ENCODE measurements around the gene AGXT2.
"Not testable (repeated sequence)": the region's sequence is repeated elsewhere in the genome, so short reads cannot be mapped to it uniquely, and the experiment has no call there.

Gene AGXT2

DNA sequence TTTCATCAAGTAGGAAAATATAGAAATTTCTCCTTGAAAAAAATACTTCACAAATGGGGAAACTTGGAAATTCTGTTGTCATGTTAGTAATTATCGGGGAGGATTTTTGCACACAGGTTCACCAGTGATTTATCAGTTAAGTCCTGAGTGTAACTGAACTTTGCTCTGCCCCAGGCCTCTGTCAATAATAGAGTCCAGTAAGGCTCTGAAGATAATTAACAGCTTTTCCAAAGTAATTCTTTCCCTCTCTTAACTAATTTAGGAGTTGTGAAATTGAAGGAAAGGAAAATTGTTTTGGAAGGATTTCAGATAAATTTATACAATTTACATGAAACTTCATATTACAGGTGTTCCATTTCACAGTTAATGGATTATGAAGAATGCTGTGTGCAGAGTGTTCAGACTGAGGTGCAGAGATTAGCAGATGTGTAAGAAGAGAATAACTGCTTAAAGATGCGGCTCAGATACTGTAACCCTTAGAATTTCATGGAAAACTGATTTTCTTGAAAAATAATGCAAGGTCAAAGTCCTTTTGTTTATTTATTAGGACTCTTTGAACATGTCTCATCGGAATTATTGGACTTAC is 2.9 kb upstream of the AGXT2 start:
- DNase-seq = no peak

DNA sequence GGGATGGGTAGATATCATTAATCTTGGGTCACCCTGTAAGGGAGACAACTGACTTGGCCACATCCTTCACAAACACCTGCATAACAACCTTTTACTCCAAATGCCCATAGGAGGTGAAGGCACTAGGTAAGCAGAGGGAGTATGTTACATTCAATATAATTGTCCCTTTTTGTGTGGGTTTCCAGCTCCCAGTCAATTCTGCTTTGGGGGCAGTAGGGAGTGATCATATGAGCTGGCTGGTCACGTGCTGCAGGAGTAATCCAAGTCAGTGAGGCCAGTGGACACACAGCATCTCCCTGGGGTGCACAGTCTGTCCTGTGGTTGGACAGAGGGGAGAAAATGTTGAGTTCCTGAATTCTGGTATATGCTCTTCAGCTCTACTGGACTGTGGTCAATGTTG is 1.2 kb upstream of the AGXT2 start:
- DNase-seq = no peak

DNA sequence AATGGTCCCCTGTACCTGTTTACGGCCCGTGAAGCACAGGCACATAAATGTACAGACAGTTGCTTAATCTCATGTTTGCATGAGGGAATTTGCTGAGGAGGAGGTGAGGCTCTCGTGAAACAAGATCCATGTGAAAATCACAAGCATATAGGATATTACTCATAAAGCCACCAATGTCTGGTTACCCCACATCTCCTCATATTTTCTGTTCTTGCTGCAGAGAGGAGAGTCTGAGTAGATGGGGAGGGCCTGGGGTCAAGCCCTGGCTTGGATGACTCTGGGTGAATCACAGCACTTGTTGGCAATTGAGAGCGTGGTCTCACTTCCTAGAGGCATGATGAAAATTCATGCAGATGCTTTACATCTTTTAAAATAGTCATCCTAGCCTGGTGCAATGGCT is 975 bp downstream of the AGXT2 start:
- DNase-seq = no peak

DNA sequence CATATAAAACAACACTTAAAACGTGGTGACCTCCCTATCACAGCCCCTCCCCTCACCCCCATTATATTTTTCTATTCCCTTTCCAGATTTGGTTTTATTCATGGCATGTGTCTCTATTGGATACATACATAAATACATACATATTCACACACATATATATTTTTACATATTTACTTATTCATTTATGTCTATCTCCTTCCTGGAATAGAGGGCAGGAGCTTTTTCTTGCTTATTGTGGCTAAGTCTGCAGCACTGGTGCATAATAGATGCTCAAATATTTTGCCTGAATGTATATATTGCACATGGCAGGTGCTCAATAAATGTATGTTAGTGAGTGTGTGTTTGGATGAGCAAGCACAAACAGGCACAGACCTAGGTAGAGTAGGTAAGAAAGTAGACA is 2.5 kb downstream of the AGXT2 start:
- DNase-seq = no peak

DNA sequence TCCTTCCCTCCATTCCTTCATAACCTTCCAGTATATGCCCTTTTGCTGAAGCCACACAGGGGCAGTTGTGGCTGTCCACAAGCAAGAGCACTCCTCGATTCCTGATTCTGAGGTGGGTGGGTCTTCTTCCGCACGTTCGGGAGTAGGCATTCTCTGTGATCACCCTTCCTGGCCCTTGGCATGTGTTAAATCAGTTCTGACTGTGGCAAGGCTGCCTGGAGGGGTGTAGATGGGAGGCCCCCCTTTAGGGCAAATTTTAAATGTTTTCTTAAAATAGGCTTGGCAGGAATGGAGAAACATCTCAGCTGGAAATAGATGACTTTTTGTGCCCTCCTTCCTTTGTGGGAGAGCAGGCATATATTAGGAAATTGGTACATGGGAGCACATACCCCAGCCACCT is 3.1 kb downstream of the AGXT2 start:
- DNase-seq = no peak

DNA sequence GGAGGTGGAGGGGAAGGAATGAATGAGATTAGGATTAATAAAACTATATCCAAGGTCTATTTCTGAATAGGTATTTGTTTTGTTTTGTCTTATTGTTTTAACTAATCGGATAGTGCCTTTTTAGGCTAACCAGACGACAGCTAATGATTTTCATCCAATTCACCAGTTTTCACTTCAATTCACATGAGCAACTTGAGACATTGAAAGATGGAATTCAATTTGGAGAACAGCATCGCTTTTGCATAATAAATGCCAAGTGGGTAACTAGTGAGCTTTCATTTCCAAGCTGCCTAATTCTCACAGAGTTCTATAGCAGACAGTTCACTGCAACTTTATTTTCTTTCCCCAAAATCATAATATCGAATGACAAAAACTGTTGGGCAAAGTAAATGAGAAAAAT is 5.0 kb downstream of the AGXT2 start:
- DNase-seq = no peak

DNA sequence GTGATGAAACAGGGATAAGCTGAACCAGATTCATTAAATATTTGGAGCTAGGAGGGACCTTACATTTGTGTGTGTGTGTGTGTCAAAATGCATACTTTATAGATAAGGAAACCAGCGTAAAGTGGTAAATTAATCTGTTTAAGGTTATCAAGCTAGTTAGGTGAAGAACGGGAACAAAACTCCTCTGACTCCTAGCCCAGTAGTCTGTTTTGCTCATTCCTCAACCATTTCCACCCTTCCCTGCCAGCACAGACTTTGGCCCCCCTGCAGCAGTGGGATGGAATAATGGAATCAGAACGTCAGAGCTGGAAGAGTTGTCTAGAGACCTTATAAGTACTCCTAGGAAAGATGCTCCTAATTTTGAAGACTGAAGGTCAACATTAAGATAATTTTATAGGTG is 6.5 kb downstream of the AGXT2 start:
- peak; percentile 42 for DNase-seq

DNA sequence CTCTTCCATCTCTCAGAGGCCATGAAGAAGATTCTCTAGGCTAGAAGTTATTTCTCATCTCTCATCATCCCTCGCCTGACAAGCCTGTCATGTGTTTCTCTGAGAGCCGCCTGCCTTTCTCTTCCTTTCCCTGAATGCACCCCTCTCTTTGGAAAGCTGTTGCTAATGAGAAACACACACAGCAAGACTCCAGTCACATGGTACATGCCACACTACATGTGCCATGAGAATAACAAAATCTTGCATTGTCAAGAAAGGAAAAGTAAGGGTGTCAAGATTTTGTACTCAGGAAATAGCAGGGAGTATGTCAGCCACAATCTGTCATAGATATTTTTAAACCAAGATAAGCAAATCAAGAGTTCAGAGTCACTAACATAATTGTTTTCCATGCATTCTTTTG is 8.9 kb downstream of the AGXT2 start:
- DNase-seq = no peak

DNA sequence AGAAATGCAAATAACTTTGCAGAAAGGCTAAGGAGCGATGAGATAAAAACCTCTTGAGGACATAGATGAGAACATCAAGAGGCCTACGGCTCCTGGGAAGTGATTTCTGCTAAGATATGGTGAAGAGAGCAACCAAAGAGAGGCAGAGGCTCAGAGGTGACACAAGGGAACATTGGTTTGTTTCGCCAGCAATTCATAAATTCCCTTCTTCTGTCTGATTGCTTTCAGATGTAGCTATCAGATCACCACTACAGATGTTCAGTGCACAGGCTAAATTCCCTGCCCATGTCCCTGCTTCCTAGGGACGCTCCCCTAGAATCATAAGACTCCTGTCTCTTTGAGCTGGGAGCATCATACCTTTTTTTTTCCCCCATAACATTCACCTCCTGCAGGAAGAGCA is 11.2 kb downstream of the AGXT2 start:
- DNase-seq = no peak

DNA sequence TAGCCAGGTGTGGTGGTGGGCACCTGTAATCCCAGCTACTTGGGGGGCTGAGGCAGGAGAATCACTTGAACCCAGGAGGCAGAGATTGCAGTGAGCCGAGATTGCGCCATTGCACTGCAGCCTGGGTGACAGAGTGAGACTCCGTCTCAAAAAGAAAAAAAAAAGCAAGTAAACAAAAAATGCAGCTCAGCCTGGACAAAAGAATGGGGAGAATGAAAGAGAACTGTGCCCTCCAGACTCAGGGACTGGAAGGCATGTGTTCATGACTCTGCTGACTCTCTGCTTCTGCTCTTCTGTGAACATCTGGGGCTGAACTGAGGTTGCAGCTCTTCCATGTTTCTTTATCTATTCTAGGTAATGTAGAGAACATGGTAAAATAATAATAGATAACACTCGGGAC is 11.8 kb downstream of the AGXT2 start:
- DNase-seq = not testable (repeated sequence)

DNA sequence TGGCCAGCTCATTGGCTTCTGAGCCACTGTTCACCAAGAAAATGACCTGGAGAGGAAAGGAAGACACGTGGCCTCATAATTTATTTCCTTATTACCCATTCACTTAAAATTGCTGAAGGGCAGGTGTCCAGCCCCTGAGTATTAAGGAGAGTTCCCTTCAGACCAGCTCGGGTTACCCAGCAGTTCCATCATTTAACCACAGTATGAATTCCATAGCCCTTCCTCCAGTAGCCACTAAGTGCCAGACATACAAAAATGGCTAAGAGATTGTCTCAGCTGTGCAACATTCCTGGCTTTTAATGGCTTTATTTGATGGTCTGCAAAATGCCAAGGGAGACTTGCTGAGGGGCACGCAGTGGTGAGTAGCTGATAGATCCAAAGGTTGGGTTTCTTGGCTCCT is 12.5 kb downstream of the AGXT2 start:
- no peak for DNase-seq

DNA sequence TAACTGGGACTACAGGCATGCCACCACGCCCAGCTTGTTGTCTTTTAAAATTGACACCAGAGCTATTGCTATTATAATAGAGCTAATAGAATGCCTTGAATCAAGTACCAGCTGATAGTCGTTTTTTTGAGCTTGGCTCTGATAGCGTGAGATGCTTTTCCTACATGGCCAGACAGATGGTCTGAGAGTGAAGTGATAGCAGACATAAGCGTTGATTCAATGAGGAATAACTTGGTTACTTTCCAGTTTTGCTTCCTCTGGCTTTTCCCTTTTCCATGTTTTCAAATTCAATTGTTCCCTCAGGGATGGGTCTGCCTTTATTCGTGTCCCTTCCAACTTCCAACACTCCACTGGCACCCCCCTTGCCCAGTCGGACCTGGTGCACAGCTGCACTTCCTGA is 15.4 kb downstream of the AGXT2 start:
- DNase-seq = no peak

DNA sequence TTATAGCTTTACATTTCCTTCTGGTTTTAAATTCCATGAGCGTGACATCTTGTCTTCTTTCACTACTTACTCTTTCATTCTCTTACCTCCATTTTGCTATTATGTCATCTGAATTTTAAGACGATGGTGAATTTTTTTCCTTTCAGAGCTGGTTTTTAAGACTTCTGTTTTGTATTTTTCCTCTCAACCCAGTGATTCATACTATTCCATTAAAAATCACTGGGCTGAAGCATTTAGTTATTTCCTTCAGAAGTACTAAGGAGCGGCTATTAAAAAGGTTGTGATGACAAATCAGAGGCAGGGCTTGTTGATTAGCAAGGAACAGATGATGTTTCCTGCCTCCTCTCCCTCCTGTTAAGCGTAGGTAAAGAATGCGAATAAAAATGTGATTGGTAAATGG is 16.5 kb downstream of the AGXT2 start:
- DNase-seq = no peak

DNA sequence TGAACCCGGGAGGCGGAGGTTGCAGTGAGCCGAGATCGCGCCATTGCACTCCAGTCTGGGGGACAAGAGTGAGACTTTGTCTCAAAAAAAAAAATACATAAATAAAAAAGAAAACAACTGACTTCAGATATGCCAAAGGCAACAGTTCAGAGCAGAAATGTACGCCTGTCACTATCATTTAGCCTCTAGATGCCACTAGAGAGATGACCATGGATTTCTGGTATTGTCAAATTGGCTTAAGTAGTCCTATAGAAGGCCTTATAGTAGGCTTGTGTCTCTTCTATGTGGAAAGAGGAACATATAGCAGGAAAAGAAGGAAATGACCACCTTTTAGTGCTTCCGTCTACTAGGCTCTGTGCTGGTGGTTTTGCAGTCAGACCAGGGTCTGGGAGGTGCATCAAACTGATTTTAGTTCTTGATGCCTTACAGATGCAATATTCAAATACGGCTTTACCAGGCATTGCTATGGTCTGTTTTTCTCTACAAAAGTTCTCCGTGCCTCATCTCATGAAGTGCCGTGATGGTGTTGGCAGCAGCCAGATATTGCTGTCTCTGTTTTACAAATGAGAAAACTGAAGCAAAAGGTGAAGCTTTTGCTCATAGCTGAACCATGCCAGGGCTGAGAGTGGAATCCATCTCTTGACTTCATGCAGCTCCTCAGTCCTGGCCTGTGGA is 17.2 kb downstream of the AGXT2 start:
- no peak for DNase-seq

DNA sequence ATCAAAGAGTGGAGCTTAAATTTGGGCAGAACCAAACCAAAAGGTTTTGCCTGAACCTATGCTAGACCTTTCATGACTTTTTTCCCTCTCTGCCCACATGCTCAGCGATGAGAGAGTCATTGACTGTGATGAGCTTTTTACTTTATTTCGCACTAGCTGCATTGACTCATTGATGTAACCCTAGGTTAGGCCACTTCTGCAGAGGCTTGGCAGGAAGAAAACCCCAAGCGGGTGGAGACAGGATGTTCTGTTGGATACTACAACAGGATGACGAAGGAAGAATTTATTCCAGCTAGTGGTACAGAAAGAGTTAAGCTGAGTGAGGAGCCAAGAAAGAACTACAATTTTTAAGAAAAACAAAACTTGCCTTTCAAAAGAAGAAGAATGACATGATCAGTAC is 18.4 kb downstream of the AGXT2 start:
- no peak for DNase-seq

DNA sequence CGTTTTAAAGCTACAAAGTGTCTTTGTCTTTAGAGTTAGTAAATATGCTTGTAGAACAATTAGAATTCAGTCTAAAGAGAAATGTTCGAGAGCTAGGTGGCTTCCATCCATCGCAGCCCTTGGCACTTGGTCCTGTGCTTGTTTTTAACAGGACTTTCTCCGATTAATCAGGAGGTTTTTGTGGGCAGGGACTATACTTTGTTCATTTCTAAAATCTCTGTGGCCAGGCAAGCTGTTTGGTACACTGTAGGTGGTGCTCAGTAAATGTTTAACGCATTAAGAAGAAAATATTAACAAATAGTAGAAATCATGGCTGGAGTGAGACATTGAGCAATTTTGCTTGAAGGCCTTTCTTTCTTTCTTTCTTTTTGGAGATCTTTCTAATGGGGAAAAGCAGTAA is 20.8 kb downstream of the AGXT2 start:
- no peak for DNase-seq

DNA sequence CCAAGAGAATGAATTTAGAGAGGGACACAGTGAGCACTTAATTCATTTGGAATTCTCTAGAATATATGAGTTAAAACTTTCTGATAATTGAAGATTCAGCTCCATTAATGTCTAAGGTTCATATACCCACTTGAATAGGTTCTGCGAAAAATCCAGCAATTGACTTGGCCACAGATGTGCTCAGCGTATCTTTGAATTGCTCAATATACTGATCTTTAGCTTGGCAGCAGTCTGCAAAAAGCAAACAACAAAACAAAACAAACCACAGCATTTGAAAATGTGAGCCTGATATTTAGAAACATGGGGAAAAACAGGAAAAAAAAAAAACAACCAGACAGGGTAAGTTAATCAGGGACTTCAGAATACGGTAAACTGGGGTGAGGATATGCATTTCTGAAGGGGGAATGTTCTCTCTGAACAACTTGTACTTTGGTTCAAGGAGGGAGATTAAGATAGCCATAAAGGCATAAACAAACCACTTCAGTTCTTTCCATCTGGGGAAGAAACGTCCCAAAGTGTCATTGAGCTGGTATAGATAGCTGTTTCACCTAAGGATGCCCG is 21.4 kb downstream of the AGXT2 start:
- DNase-seq = no peak

DNA sequence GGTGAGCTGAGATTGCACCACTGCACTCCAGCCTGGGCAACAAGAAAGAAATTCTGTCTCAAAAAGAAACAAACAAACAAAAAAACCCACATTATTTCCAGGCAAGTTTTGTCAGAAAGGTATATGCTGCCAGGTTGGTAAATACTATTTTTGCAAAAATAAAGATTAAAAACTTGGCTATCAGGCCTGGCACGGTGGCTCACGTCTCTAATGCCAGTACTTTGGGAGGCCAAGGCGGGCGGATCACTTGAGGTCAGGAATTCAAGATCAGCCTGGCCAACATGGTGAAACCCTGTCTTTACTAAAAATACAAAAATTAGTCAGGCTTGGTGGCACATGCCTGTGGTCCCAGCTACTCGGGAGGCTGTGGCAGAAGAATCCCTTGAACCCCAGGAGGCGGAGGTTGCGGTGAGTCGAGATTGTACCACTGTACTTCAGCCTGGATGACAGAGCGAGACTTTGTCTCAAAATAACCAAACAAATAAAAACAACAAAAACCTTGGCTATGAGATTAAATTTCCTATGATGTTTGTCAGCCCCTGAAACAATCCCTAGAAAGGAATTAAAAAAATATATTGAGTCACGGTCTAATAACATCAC is 22.7 kb downstream of the AGXT2 start:
- DNase-seq = no peak

DNA sequence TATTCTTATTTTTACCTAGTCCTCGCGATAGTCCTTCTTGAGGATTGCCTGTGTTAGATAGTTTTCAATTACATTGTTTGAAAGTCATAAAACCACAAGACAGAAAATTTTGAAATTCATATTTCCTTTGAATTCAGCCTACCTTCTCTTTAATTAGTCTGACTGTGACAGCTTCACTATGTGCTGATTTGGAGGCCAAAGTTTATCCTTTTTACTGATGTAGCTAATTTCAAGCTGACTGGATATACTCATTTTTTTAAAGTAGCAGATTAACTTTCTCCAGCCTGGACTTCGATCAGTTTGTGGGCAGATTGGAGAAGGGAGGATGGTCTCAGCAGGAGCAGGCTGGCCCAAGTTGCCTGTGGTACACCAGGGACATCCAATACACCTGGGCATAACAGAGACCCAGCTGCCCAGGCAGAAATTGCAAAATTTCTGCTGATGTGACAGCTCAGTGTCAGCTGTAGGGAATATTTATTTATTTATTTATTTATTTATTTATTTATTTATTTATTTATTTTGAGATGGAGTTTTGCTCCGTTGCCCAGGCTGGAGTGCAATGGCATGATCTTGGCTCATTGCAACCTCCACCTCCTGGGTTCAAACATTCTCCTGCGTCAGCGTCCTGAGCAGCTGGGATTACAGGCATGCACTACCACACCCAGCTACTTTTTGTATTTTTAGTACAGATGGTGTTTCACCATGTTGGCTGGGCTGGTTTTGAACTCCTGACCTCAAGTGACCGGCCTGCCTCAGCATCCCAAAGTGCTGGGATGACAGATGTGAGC is 24.2 kb downstream of the AGXT2 start:
- DNase-seq = no peak

DNA sequence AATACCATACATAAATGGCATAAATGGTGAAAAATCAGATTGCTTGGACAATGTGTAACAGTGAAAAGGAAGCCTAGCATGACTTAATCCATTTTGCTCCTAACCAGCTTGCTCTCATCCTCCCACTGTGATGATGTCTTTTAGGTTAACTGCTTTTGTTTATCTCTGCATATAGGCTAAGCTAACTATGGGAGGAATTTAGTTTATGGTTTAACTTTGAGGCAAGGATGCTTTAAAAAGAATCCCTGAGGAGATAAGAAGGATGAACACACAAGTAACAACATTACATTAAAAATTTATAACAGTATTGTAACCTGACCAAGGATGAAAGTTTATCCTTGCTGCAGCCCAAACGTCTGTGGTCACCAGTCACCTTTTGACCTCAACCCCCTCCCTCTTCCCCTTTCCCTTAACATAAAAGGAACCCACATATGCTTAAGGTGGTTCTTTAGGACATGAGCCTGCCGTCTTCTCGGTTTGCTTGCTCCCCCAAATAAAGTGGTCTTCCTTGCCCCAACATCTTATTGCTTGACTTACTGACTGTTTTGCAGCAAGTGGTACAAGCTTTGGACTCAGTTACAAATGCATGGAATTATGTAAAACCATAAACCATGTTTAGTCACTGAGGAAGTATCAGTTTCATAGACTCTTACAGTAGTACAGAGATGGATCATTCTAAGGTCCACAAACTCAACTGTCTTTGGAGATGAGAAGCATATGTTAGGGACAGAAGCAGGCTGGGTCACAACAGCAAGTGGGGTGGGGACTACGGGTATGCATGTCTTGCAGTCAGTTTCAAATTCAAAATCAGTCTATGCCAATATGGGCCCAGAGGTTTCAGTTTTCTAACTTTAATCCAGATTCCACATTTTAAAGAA is 31.3 kb downstream of the AGXT2 start:
- no peak for DNase-seq

DNA sequence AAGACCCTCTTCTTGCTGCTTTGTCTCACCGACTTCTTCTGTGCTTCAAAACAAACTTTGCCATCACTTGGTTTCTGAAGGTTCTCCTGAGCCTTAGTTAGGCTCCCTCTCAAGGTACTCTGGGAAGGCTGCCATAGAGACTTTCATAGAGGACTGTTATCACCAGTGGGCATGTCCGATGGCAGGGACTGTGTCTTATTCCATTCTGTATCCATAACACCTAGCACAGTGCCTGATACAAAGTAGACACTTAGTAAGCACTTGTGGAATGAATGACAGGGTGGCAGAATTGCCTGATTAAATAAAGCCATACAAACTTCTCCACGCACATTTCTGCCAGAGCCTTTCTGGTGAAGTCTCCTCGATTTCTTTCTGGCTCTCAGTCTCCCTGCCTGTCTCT is 32.7 kb downstream of the AGXT2 start:
- no peak for DNase-seq

DNA sequence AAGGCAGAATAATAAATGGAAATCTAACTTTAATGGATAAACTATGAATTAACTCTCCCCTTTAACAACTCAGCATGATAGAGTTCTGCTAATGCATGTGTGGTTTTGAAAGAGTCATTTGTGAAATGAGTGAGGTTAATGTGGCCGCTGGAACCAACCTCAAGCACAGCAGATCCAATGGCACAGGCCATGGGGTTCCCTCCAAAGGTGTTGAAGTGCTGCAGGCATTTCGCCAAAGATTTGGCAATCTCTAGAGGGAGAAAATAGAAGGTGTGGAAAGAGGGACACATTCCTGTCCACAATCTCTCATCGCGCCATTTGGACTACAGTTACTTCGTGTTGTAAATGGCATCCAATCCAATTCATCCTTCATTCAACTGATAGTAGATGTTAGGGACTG is 35.0 kb downstream of the AGXT2 start:
- DNase-seq = no peak

DNA sequence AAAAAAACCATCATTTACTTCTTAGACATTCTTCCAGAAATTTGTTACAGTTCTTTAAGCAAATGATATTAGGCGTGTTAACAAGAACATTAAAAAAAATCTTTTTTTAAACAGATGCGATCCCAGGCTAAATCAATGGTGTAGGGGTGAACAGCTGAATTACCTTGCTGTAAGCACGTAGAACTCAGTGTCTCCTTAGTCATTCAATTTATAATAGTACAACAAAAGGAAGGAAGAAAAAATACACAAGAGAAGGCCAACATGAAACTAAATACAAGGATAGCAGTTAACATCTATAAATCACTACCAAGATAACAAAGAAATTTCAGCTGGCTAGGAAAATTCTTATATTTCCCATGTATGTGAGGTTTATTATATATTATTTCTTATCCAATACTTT is 35.4 kb downstream of the AGXT2 start:
- DNase-seq = no peak

Data from femur (tissue), 1 donor.